Activated T-cell treated with anti-CD3 and anti-CD28 coated beads, Interleukin-2, amount 50 U/mL, for 4 hours (primary cell): ENCODE data around the gene SLC43A1. TPM values are rescaled to one million over a fixed set of nuclear protein-coding genes. Genes with fewer than 3 reads are reported as not detected.
A peak's percentile ranks its signal among the peaks of the same experiment; 100 is the strongest.
"Not testable (repeated sequence)": the region's sequence is repeated elsewhere in the genome, so short reads cannot be mapped to it uniquely, and the experiment has no call there.

Experiments used
- ATAC-seq, 2 donors: fragments of 200-7000 bp; cut with Tn5 transposase; one replicate each; pipeline ENCODE4 v1.10.0; 2021
- DNase-seq: peaks from one replicate; pipeline ENCODE4 v3.0.0-alpha.2; 2020
- H3K27me3 Mint-ChIP-seq: one replicate; pipeline ENCODE4 v1.8.0; 2021; ENCODE audit warnings: low read depth, mixed read lengths
- H3K36me3 Mint-ChIP-seq: one replicate; pipeline ENCODE4 v1.8.0; 2022; ENCODE audit warnings: mixed read lengths; ENCODE audit not compliant: insufficient read depth
- H3K4me1 Mint-ChIP-seq: one replicate; pipeline ENCODE4 v1.8.0; 2021; ENCODE audit warnings: low read depth, mixed read lengths
- H3K4me3 Mint-ChIP-seq: one replicate; pipeline ENCODE4 v1.8.0; 2021; ENCODE audit warnings: mild to moderate bottlenecking, moderate library complexity, mixed read lengths
- H3K9me3 Mint-ChIP-seq: one replicate; pipeline ENCODE4 v1.8.0; 2021; ENCODE audit warnings: mixed read lengths
- total RNA-seq, 3 donors: library from RNA; stranded (reverse); gene quantifications; one replicate each; pipeline ENCODE4 v1.2.1, GENCODE V29; 2021

The SLC43A1 gene
- total RNA-seq, 3 donors from 2014 or later = 15.5 to 20.3 (median 18.3) TPM

DNA sequence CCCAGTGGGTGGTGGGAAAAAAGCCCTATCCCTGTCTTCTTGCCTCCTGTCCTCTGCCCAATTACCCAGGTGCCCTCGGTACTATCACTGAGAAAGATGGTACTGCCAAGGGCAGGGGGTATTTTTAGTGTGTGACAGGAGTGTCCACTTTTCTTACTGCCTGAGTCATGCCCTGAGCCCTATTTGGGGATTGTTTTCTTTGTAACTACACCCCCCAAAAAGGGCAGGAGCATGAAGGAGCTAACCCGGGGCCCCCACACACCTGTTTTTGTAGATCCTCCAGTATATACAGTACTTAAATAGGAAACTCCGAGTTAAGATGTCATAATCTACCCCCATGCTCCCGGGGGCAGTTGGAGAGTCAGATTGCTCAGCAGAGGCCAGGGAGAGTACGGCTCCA, 25.7 kb upstream of the SLC43A1 start:
- no peaks in the 10 kb centered on the region for H3K9me3 Mint-ChIP-seq
- H3K4me3 Mint-ChIP-seq = no peak overlapping the region
- no peaks in the 10 kb centered on the region for H3K4me1 Mint-ChIP-seq
- peaks cover 2% of the 10 kb centered on the region for H3K36me3 Mint-ChIP-seq
- ATAC-seq (no peak), DNase-seq (no peak)
- no peaks in the 10 kb centered on the region for H3K27me3 Mint-ChIP-seq

DNA sequence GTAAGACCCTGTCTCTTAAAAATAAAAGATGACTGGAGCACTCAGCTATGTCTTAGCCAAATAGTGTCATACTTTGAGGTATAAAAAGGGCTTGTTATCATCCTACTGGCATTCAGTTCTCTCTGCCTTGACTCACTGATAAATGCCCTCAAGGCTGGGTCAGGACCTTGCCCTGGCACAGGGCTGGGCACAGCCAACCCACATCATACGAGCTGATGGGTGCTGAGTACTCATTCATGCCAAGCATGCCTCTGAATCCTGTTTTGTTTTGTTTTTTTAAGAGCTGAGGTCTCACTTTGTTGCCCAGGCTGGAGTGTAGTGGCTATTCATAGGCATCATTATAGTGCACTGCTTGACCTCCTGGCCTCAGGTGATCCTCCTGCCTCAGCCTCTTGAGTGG, 23.8 kb upstream of the SLC43A1 start:
- Mint-ChIP-seq H3K9me3 (no peaks in the 10 kb centered on the region), H3K27me3 (no peaks in the 10 kb centered on the region), H3K4me3 (no peak overlapping the region), H3K4me1 (no peaks in the 10 kb centered on the region), H3K36me3 (peaks cover 2% of the 10 kb centered on the region)
- DNase-seq = no peak
- no peak for ATAC-seq

DNA sequence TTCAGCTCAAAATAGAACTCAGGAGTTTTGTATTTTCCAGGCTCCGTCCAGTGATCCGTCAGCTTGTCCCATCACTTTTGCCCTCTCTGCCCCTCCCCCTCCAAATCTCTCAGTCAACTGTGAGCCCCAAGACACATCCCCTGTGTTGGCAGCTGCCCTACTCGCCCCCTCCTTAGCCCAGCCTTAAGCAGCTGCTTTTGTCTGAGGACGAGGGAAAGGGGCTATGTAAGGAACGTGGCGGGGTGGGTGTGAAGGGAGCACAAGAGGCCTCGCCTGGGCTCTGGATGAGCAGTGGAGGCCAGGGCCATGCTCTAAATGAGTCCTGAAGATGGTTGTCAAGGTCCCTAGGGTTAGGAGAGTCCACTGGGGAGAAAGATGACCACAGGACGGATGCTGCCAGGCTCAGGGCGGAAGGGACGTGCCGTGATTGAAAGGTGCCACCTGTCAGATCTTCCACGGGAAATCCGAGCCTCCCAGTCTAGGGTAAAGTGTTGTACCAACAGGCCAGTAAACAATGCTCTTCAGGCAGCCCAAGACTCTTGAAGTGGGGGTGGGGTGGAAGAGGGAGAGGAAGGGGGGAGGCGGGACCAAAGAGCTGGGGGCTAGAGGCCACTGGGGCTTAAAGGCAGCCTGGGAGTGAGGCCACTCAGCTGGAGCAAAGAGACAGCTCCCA, 21.6 kb upstream of the SLC43A1 start, which contains the start of gene SMTNL1:
SMTNL1 (plus strand) TSS at position 649 of the 673 bp plus-strand sequence. CDS start 5,048 bp downstream, outside the sequence.
- Mint-ChIP-seq H3K4me1 (no peaks in the 10 kb centered on the region), H3K27me3 (no peaks in the 10 kb centered on the region), H3K9me3 (no peaks in the 10 kb centered on the region), H3K4me3 (no peak within 1 kb of the TSS), H3K36me3 (peaks cover 4% of the 10 kb centered on the region)
- DNase-seq (no peak), ATAC-seq (no peak)

DNA sequence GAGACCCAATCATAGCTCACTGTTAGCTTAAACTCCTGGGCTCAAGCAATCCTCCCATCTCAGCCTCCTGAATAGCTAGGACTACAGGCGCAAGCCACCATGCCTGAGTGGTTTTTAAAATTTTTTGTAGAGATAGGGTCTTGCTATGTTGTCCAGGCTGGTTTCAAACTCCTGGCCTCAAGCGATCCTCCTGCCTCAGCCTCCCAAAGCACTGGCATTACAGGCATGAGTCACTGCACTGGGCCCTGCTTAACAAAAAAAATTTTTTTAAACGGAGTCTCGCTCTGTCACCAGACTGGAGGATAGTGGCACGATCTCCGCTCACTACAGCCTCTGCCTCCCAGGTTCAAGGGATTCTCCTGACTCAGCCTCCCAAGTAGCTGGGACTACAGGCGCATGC, 18.9 kb upstream of the SLC43A1 start:
- peaks cover 12% of the 10 kb centered on the region for H3K4me1 Mint-ChIP-seq
- not testable (repeated sequence) for H3K27me3 Mint-ChIP-seq, H3K36me3 Mint-ChIP-seq, H3K4me3 Mint-ChIP-seq, ATAC-seq, H3K9me3 Mint-ChIP-seq, DNase-seq

DNA sequence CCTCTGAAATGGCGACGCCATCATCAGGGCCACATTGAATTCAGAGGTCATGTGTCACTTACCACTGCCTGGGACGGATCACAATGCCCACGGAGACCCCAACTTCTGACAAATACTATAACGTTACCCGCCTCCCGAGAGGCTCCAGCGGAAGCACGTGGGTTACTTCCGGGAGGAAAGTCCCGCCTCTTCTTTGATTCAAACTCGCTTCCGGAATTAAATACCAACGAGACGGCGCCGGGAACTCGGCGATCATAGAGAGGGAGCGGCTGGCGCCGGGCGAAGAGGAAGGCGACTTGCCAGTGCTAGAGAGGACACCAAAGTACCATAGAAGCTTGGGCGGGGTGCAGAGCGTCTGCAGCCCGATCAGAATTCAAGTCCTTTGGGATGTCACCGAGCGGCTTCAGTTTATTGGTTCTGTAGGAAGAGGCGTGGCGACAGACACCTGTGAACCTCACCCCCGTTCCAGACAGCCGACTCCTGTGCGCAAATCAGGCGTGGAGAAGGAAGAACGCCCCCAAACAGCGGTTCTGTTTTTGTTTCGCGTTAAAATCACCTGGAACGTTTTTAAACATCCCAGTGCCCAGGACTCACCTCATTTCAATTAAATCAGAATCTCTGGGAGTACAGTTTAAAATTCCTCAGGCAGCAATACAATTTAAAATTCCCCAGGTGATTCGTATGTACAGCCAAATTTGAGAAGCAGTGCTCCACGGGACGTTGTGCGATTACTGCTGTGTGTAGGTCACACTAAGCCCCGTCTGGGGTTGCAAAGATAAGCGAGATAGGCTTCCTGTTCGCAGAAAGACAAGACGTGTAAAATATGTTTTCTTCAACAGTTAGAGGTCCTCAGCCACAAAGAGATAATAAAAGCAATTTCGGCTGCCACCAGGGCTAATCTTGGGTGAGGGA, 15.3 kb upstream of the SLC43A1 start, which contains the start of gene TIMM10:
TIMM10 (minus strand) TSS at position 159 of the 912 bp plus-strand sequence. CDS start 565 bp downstream, outside the sequence.
- peaks cover 30% of the 10 kb centered on the region for H3K4me1 Mint-ChIP-seq

DNA sequence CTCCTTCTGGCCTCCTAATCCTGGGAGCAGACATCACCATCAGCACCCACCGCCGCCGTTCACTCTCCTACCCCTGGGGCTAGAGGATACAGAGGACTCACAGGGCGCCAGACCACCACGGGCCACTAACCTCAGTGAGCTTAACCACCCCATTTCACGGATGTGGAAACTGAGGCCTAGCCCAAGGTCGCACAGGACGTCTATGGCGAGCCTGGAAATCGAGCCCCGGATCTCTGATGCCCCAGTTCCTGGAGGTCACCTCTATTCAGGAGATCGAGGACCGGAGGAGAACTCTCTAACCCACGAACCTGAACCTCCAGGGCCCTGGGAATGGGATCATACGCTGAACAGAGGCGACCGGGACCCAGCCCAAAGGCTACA, 14.7 kb upstream of the SLC43A1 start:
- Mint-ChIP-seq H3K27me3 (no peaks in the 10 kb centered on the region), H3K9me3 (no peaks in the 10 kb centered on the region), H3K36me3 (peaks cover 9% of the 10 kb centered on the region), H3K4me1 (peaks cover 30% of the 10 kb centered on the region), H3K4me3 (peak overlapping the region; percentile 84)
- ATAC-seq (no peak), DNase-seq (no peak)

More for the DNA sequence above, 15.3 kb upstream of the SLC43A1 start, which contains the start of gene TIMM10:
- no peaks in the 10 kb centered on the region for H3K27me3 Mint-ChIP-seq
- peak within 1 kb of the TSS; percentile 84 for H3K4me3 Mint-ChIP-seq
- ATAC-seq = peak; percentile 98 to 99
- DNase-seq = peak; percentile 91
- H3K36me3 Mint-ChIP-seq = peaks cover 9% of the 10 kb centered on the region
- H3K9me3 Mint-ChIP-seq = no peaks in the 10 kb centered on the region

DNA sequence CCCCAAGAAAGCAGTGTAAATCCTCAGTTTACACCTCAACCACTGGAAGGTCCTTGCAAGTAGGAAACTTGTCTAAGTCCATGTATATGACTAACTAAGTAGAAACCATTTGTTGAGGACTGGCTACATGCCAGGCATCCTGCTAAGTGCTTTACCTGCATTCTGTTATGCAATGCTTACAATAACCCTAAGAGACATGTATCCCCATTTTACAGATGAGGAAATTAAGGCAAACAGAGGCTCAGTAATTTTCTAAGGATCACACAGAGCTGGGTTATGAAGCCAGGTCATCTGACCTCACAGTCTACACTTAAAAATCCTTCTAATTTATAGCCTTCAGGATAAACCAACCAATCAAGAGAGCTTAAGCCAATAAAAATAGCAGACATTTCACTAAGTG, 13.5 kb upstream of the SLC43A1 start:
- no peaks in the 10 kb centered on the region for H3K9me3 Mint-ChIP-seq
- peaks cover 30% of the 10 kb centered on the region for H3K4me1 Mint-ChIP-seq

DNA sequence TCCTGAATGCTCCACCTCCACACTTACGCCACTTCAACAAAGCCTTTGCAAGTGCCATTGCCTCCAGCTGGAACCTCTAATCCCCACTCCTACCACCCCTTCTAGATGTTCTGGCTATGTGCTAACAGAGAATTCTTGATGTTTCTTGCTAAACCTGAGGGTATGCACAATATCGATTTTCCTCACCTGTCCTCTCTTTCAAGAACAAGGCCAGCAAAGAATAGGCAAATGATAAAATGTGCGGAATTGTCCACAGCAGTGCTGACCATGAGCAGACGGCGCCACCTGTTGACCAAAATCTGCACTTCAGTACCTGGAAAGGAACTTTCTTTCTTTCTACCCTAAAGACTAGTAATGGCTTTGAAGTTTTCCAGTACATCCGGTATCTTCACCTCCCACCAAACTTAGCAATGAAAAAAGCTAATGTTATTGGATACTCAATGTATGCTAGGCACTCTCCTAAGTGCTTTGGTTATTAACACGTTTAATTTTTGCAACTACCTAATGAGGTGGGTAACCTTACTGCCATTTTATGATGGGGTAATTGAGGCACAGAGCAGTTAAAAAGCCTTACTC, 11.6 kb upstream of the SLC43A1 start:
- ATAC-seq (no peak), DNase-seq (peak; percentile 72)
- Mint-ChIP-seq H3K36me3 (peaks cover 13% of the 10 kb centered on the region), H3K4me1 (peaks cover 30% of the 10 kb centered on the region), H3K4me3 (no peak overlapping the region), H3K27me3 (no peaks in the 10 kb centered on the region), H3K9me3 (no peaks in the 10 kb centered on the region)

More for the DNA sequence above, 13.5 kb upstream of the SLC43A1 start:
- H3K36me3 Mint-ChIP-seq = peaks cover 15% of the 10 kb centered on the region
- ATAC-seq (no peak), DNase-seq (no peak)
- no peaks in the 10 kb centered on the region for H3K27me3 Mint-ChIP-seq
- H3K4me3 Mint-ChIP-seq = peak overlapping the region; percentile 16

DNA sequence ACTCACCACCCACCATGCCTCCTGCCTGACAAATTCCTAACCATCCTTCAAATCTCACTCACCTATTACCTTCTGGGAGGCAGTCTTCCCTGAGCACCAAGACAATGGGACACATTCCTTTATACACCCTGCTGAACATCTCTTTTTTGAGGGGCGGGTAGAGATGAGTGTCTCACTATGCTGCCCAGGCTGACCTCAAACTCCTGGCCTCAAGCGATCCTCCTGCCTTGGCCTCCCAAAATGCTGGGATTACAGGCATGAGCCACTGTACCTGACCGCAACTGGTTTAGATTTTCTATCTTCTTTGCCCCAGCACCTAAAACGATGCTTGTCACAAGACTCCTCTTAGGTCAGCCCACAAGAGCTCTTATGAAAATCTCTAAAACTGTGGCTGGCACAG, 7.9 kb upstream of the SLC43A1 start:
- H3K4me1 Mint-ChIP-seq = peaks cover 11% of the 10 kb centered on the region
- H3K27me3 Mint-ChIP-seq = no peaks in the 10 kb centered on the region
- no peak overlapping the region for H3K4me3 Mint-ChIP-seq
- DNase-seq (no peak), ATAC-seq (no peak)
- H3K36me3 Mint-ChIP-seq = peaks cover 9% of the 10 kb centered on the region
- H3K9me3 Mint-ChIP-seq = no peaks in the 10 kb centered on the region

DNA sequence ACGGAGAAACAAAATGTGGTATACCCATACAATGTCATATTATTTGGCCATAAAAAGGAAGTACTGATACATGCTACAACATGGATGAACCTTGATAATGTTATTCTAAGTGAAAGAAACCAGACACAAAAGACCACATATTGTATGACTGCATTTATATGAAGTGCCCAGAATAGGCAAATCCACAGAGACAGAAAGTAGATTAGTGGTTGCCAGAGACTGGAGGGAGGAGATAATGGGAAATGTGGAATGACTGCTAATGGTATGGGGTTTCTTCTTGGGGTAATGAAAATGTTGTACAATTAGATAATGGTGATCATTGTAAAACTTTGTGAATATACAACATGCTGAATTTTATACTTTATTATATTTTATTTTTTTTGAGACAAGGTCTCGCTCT, 5.6 kb upstream of the SLC43A1 start:
- Mint-ChIP-seq H3K9me3 (no peaks in the 10 kb centered on the region), H3K4me1 (peaks cover 2% of the 10 kb centered on the region), H3K4me3 (no peak overlapping the region), H3K36me3 (peaks cover 6% of the 10 kb centered on the region), H3K27me3 (no peaks in the 10 kb centered on the region)
- no peak for DNase-seq
- no peak for ATAC-seq

DNA sequence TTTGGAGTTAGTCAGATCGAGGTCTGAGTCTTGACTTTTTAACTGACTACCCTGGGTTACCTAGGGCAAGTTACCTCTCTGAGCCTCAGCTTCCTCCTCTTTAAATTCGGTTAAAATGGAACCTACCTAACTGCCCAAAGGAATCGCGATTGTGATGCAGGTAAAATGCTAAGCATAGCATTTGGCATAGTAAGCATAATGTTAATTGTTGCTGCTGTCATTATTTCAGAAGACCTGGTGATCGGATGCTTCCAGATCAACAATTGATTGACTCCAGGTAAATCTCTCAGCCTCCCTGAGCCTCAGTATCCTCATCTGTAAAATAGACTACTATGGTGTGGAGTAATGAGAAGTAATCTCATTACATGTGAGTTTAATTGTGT, 550 bp upstream of the SLC43A1 start:
- Mint-ChIP-seq H3K4me3 (peak overlapping the region; percentile 98), H3K36me3 (no peaks in the 10 kb centered on the region), H3K27me3 (no peaks in the 10 kb centered on the region), H3K9me3 (no peaks in the 10 kb centered on the region), H3K4me1 (peaks cover 29% of the 10 kb centered on the region)
- no peak for DNase-seq
- no peak for ATAC-seq

DNA sequence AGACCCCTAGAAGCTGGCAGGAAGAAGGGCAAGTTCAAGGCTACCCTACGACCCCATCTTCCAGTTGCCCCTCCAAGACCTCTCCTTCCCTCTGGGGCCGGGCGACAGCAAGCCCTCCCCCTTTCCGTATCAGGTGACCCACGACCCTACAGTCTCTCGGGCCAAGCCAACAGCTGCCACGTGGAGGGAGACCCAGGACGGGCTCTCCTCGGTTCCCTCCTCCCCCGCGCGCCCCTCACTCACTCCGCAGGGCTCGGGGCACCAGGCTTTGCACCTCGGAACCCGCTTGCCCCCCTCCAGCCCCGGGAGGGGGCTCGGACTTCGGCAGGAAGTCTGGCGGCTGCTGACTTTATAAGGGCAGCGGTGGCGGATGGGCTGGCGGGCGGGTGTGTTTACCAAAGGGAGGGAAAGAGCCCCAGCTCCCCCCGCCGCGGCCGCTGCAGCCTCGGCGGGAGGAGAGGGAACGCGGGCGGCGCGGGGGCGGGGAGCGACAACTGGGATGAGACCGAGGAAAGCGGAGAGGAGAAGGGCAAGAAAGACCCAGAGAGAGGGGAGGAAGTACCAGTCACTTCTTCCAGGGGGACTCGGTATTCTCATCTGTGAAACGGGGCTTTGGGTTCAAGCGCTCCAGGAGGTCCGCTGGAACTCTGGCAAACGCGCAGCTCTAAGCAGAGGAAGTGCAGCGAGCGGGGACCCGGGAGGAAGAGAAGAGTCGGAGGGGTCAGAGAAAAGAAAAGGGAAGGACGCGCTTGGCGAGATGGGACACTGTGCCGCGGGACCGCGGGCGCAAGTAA, 767 bp downstream of the SLC43A1 start:
- no peaks in the 10 kb centered on the region for H3K36me3 Mint-ChIP-seq
- ATAC-seq (peak; percentile 66 to 68), DNase-seq (peak; percentile 43)
- peak overlapping the region; percentile 98 for H3K4me3 Mint-ChIP-seq
- H3K9me3 Mint-ChIP-seq = no peaks in the 10 kb centered on the region
- H3K4me1 Mint-ChIP-seq = peaks cover 30% of the 10 kb centered on the region
- H3K27me3 Mint-ChIP-seq = no peaks in the 10 kb centered on the region

DNA sequence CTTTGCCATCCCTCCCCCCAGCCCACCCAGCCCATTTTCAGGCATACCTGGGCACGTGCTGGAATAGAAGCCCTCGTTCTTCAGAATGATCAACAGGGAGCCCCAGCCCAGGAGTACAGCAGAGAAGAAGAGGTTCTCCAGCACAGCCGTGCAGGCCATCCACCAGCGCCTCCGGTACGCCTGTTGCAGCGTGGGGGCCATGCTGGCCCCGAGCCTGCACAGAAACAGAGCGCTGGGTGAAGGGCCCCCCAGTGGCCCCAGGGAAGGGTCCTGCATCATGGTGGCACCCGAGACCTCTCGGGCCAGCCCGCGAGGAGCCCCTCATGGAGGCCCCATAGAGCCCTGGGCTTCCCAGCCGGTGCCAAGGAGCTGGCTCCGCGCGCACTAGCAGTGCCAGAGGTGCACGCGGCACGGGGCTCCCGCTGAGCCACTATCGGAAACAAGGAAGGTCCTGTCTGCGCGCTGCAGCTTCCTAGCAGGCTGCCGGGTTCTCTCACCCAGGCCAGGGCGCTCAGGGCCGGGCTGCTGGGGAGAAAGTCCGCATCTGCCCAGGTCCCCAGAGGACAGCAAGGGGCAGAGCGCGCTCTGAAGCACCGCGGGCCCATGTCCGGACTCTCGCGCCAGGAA, 1.5 kb downstream of the SLC43A1 start:
- Mint-ChIP-seq H3K9me3 (no peaks in the 10 kb centered on the region), H3K27me3 (no peaks in the 10 kb centered on the region), H3K4me1 (peaks cover 30% of the 10 kb centered on the region), H3K36me3 (no peaks in the 10 kb centered on the region), H3K4me3 (peak overlapping the region; percentile 98)
- peak; percentile 51 to 52 for ATAC-seq
- peak; percentile 20 for DNase-seq
